Amniotic epithelial cell (primary cell): ENCODE data around the gene ADCY5.

Experiments used
- DNase-seq: peaks from one replicate; pipeline ENCODE4 v3.0.0-alpha.2; 2010; ENCODE audit warnings: low read depth

The ADCY5 gene

GRCh38 chr3:123458255-123458654, 9.4 kb upstream of the ADCY5 start:
- no peak for DNase-seq

- DNase-seq: no peak
Measured at GRCh38 chr3:123457841-123458240, 9.0 kb upstream of the ADCY5 start.

GRCh38 chr3:123453675-123454074, 4.8 kb upstream of the ADCY5 start:
- no peak for DNase-seq

DNA sequence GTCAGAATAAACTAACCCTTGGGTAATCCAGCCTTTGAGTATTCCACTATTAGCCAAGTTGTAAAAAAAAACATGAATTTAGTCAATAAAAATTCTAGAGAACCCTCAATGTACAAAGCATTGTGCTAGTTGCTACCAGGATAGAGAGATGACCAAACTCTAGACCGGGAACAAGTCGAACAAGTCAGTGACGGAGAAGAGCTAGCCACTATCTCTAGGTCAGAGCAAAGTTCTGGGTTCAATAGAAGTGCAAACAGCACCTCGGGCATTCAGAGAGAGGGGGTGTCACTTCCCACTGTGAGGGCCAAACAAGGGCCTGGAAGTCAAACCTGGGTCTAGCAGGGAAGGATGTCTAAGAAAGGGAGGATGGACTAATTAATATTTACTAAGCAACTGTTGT, 2.3 kb upstream of the ADCY5 start:
- DNase-seq: no peak

DNA sequence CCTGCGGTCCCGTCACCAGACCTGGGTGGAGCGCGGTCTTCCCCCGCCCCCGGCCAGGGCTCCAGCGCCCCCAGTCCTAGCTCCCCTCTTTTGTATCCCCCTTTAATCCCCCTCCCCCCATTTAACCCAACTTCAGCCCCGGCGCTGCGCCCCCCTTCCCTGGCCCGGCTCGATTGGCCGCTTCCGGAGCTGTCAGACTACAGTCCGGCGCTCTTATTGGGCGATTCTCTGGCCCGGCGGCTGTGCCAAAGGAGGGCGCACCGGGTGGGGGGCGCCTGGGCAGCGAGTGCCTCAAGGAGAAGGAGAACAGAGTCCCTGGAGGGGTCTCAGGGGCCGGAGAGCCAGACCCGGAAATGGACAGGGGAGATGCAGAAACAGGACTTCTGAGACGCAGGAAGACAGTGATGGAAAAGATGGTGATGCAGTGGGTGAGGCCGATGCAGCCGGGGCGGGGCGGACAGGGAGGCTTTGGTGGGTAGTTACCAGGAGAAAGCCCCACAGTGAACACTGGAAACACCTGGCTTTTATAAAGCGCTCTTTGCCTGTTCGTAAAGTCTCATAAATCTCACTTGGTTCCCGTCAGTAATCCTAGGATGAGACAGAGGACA, 1.2 kb upstream of the ADCY5 start:
- DNase-seq: no peak

DNA sequence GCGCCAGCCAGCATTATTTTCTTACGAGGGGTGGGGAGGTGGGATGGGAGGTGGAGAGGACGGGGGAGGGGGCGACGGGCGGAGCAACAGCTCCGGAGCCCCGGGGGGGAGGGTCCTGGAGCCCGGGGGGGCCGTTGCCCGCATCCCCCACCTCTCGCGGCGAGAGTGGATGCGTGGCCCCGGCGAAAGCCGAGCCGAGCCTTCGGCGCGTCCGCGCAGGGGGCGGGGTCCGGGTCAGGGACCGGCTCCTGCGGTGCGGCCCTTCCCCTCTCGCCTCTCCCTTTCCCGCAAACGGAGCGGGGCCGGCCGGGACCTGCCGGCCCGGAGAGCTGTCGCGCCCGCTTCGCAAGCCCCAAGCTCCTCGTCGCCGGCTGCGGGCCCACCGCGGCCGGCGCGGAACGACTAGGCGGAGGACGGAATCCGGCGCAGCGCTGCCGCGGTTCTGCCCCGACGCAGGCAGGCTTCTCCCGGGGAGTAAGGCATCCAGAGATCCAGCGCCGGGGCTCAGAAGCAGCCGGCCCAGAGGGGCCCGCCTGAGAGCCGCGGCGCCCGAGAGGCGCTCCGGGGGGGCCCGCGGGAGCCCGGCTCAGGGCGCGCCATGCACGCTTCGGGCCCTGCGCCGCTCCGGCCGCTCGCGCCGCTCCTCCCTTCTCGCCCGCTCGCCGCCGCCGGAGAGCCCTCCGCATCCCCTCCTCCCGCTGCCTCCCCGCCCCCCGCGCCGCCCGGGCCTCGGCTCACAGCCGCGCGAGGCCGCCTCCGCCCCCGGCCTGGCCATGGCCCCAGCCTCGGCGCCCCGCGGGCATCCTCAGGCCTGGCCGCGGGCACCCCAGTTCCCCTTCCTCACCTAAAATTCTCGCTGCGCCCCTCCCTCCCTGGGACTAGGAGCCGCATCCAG, 459 bp upstream of the ADCY5 start:
- DNase-seq: peak; percentile 5

- DNase-seq: no peak
Measured at GRCh38 chr3:123447749-123448517, 957 bp downstream of the ADCY5 start.

DNA sequence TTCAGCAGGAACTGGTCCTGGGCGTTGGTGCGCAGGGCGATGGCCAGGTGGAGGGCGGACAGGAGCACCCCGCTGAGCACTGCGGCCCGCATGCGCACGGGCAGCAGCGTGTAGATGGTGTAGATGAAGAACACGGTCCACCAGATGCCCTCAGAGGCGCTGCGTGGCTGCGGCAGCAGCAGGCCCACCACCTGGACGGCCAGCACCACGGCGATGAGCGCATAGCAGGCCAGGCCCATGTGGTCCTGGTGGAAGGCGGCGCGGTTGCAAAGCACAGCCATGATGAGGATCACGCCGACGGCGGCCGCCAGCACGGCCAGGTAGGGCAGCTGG, 1.5 kb downstream of the ADCY5 start:
- no peak for DNase-seq

DNA sequence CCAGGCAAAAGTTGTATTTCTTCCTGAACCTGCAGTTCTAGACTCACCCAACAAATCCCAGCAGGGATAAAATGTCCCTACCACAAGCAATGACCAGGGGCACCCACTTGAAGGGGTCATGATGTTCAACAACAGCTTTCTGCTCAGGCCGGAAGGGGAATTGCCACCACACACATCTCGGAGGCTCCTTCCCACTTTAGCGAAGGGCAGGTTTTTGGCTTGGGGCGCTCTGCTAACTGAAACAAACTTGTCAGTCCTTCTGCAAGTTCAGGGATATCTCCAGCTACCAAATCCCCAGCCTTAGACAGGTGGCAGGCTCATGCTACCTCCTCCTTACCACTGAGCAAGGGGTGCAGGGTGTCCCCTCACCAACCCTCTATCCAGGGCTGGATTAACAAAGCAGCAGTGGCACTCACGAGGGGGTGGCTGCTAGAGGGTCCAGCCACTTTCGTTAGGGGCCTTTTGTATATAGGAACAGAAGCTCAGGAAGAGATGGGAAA, 2.2 kb downstream of the ADCY5 start:
- no peak for DNase-seq

- no peak for DNase-seq
Measured at GRCh38 chr3:123446210-123446609, 2.7 kb downstream of the ADCY5 start.

GRCh38 chr3:123445702-123446101, 3.2 kb downstream of the ADCY5 start:
- DNase-seq: no peak

- DNase-seq: no peak
Measured at GRCh38 chr3:123444744-123445143, 4.1 kb downstream of the ADCY5 start.

DNA sequence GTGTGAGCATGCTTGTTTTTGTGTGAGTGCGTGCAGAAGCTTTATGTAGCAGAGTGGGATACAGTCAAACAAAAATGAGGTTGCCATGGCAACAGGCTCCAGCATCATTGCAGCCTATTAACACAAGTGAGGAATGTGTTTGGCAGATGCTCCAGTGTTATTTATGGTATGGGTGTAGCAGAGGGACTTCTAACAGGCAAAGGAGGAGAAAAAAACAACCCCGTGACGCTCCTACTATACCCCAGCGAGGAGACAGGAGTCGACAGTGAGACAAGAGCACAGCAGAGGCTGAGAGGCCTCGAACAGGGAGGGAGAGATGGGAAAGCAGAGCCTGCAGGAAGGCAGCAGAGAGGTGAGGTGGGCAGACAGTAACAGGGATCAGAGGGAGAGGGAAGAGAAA, 4.9 kb downstream of the ADCY5 start:
- DNase-seq: no peak

- DNase-seq: no peak
Measured at GRCh38 chr3:123442908-123443307, 6.0 kb downstream of the ADCY5 start.

DNA sequence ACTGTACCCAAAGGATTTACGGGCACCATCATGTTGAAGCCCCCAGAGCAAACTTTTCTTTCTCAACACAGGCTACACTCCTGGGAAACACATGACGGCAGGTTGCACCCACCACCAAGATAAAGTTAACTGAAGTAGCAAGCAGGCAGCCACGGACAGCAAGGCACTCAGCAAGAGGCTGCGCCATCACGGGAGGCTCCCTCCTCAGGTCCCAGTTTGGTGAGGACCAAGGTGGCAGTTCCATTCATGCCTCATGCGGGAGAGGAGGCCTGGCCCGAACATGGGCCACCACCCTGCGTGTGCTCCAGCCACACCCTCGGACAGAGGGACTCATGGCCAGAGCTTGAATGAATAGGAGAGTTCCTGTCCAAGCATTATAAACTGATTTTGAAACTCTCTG, 6.8 kb downstream of the ADCY5 start:
- no peak for DNase-seq

DNA sequence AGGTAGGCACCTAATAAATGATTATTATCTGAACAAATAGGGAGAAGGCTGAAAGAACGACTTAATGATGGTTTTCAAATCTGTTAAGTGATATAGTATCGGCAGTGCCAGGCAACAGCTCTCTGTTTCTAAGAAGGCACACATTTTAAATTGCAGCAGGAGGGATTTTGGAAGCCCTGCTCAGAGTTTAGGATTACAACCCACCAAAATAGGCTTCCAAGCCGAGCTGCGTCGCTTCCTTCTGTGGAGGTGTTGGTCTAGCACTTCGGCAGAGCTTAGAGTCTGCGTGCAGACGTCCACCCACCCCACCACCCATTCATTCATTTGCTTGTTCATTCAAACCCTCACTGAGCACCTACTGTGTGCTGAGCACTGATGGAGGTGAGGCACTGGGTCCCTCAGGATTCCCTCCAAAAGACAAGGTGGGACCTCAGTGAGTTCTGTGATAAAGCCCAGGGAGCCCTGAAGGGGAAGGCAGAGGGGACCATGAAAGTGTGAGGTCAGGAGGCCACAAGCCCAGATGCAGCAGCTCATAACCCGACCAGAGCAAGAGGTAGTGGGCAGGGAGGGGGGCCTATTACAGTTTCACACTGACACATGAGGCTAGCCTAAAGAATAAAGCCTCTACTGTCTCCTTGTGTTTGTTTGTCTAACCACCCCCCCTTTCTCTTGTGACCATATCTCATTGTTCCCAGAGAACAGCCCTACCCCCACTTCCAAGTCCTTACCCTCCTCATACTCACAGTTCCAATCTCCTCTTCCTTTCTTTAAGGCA, 8.9 kb downstream of the ADCY5 start:
- DNase-seq: no peak

- DNase-seq: no peak
Measured at GRCh38 chr3:123432832-123433523, 15.9 kb downstream of the ADCY5 start.

DNA sequence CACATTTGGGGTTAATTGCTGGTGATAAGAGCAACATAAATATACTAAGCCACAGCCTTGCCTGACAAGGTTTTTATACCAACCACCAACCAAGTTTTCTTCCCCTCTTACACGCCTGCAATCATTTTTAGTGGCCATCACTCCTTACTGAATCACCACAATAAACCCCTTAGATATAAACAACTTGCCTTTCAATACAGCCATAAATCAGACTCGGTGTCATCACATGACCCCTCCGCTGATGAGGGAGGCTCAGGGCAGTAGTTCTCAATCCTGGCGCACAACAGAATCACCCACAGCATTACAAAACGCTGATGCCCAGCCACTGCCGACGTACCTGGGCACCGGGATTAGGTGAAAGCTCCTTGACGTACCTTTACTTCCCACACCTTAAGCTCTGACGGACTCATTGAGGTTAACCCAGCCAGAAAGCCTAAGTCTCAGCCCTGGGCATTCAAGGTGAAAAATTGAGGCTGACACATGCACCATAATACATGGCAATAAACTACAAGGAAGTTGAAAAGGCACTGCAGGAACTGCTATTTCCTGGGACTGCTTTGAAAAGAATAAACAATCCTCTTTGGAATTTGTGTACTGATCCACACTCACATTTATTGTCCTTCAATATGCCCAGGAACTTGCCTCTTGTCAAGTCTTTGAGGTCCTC, 17.1 kb downstream of the ADCY5 start:
- DNase-seq: peak; percentile 61

DNA sequence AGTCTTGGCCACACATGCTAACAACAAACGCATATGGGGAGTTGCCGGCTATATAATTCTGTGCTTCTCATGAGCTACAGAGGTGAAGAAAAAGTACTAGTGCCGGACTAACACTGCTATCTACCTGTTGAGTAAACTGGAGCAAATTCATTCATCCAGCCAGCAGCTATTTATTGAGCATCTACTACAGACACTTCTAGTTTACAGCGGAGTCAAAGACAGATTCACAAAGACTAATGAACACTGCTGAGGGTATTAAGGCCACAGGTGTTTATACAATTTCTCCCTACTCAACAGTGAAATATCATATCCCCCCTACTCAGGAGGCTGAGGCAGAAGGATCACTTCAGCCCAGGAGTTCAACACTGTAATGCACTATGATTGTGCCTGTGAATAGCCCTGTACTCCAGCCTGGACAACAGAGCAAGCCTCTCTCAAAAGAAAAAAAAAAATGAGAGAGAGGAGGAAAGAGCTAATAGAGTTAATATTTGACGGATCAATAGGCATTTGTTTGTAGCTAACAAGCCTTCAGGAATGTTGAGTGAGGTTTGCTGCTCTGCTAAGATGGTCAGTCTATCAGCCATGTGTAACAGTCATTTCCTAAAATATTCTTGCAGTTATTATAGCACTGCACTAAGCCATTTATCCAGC, 17.8 kb downstream of the ADCY5 start:
- DNase-seq: no peak

DNA sequence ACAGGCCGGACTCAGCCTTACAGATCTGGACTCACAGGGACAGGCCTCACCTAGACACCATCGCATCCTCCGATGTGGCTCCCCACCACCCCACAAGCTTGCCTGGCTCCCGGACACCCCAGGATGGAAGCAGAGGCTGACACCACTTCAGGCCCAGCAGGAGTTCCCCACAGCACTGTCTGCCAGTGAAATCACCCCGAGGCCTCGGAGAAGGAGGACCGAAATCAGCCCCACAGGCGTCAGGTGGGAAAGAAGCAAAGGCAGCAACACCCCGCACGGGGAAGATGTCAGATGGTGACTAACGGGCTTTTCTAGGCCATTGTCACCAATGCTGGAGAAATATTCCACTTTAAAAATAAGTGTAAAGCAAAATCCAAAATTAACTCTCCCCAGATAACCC, 18.6 kb downstream of the ADCY5 start:
- no peak for DNase-seq
